GM06990 (cell line): Measurements from ENCODE around the gene POLE.

Experiments used
- DNase-seq: peaks from one replicate; pipeline ENCODE4 v3.0.0-alpha.2; 2011; ENCODE audit not compliant: insufficient read length; ENCODE audit errors: extremely low read depth
- H3K27me3 ChIP-seq: replicated peaks from 2 replicates; pipeline ENCODE4 v1.6.0; 2011; ENCODE audit warnings: low read length; ENCODE audit not compliant: control insufficient read depth, insufficient read depth
- H3K36me3 ChIP-seq: 2 replicates; pipeline ENCODE4 v1.5.1; 2011; ENCODE audit warnings: low read length; ENCODE audit not compliant: control insufficient read depth, insufficient read depth
- H3K4me3 ChIP-seq: replicated peaks from 2 replicates; pipeline ENCODE4 v1.5.1; 2011; ENCODE audit warnings: low read depth, mild to moderate bottlenecking, control low read depth, low read length
- TF ChIP-seq, protein P1 (sequence below): IDR thresholded peaks from 2 replicates; pipeline ENCODE4 v1.5.1; 2011; ENCODE audit warnings: low read length, control low read depth, mild to moderate bottlenecking, inconsistent platforms; ENCODE audit not compliant: insufficient read depth, poor library complexity, severe bottlenecking

POLE gene

DNA sequence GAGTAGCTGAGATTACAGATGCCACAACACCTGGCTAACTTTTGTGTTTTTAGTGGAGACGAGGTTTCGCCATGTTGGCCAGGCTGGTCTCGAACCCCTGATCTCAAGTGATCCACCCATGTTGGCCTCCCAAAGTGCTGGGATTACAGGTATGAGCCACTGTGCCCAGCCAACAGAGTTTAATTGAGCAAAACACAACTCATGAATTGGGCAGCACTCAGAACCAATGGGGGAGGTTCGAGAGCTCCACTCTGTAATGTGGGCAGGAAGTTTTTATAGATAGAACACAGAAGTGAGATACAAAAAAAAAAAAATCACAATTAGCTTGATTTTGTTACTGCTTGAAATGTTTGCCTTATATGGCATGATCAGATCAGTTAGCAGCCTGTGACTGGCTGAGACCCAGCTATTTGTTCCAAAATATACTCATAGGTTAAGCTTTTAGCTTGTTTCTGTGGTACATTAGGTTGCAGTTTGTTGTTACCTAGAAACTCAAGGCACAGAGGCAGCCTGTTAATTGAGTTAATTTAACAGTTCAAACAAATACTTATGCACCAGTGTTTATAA is 69.9 kb downstream of the POLE start:
- DNase-seq = no peak
- TF ChIP-seq, protein P1, sequence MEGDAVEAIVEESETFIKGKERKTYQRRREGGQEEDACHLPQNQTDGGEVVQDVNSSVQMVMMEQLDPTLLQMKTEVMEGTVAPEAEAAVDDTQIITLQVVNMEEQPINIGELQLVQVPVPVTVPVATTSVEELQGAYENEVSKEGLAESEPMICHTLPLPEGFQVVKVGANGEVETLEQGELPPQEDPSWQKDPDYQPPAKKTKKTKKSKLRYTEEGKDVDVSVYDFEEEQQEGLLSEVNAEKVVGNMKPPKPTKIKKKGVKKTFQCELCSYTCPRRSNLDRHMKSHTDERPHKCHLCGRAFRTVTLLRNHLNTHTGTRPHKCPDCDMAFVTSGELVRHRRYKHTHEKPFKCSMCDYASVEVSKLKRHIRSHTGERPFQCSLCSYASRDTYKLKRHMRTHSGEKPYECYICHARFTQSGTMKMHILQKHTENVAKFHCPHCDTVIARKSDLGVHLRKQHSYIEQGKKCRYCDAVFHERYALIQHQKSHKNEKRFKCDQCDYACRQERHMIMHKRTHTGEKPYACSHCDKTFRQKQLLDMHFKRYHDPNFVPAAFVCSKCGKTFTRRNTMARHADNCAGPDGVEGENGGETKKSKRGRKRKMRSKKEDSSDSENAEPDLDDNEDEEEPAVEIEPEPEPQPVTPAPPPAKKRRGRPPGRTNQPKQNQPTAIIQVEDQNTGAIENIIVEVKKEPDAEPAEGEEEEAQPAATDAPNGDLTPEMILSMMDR = no peak
- no peaks in the 10 kb centered on the region for H3K27me3 ChIP-seq
- H3K36me3 ChIP-seq = no peaks in the 10 kb centered on the region
- no peak overlapping the region for H3K4me3 ChIP-seq

DNA sequence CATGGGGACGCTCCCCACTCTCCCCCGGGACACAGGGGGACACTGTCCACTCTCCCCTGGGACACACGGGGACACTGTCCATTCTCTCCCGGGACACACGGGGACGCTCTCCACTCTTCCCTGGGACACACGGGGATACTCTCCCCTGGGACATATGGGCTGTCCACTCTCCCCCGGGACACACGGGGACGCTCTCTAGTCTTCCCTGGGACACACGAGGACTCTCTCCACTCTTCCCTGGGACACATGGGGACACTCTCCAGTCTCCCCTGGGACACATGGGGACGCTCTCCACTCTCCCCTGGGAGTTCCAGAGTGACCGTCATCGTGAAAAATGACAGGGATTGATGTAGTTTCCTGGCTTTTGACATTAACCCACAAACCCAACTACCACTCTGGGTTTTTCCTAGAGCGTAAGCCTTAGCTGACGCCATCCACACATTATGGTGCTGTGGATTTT is 71.5 kb downstream of the POLE start:
- H3K27me3 ChIP-seq = no peaks in the 10 kb centered on the region
- TF ChIP-seq, protein P1 = no peak
- H3K36me3 ChIP-seq = no peaks in the 10 kb centered on the region
- H3K4me3 ChIP-seq = no peak overlapping the region
- no peak for DNase-seq

DNA sequence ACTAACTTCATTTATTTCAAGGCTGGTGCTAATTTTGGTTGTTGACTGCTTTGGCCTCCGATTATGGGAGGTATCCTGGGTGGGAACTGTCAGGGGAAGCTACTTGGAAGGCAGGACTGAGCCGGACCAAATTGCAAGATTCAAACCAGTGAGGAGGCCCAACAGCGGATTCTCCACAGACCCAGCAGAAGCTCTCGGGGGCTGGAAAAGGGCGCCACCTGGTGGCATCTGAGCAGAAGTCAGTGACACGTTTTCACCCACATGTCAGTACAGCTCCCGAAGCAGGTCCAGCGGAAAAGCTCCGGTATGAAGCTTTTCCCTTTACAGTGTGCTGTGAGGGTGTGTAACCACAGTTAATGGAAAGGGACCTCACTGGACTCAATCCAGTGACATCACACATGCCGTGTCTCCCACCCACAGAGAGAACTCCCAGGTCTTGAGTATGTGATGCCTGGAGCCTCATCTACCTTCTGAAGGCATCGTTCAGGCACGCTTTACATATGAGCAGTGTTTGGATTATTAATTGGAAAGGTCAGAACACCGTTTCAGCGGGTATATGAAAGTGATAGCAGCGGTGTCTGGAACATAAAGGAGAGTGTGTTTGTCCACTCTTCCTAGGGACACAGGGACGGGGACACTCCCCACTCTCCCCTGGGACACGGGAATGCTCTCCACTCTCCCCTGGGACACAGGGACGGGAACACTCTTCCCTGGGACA is 72.1 kb downstream of the POLE start:
- Histone ChIP-seq H3K4me3 (no peak overlapping the region), H3K27me3 (no peaks in the 10 kb centered on the region; the same call in 1 of the 2 replicates), H3K36me3 (no peaks in the 10 kb centered on the region)
- TF ChIP-seq, protein P1 = peak; percentile 89
- no peak for DNase-seq

DNA sequence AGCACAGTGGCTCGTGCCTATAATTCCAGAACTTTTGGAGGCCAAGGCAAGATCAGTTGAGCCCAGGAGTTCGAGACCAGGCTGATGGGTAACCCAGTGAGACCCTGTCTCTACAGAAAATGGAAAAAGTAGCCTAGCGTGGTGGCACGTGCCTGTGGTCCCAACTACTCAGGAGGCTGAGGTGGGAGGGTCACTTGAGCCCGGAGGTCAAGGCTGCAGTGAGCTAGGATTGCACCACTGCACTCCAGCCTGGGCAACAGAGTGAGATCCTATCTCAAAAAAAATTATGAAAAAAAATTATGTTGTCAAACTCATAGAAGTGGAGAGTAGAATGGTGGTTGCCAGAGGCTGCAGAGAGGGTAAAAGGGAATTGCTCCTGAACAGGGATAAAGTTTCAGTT is 73.1 kb downstream of the POLE start:
- TF ChIP-seq, protein P1 = no peak
- no peak for DNase-seq
- Histone ChIP-seq H3K27me3 (no peaks in the 10 kb centered on the region; the same call in 1 of the 2 replicates), H3K4me3 (no peak overlapping the region), H3K36me3 (no peaks in the 10 kb centered on the region)

DNA sequence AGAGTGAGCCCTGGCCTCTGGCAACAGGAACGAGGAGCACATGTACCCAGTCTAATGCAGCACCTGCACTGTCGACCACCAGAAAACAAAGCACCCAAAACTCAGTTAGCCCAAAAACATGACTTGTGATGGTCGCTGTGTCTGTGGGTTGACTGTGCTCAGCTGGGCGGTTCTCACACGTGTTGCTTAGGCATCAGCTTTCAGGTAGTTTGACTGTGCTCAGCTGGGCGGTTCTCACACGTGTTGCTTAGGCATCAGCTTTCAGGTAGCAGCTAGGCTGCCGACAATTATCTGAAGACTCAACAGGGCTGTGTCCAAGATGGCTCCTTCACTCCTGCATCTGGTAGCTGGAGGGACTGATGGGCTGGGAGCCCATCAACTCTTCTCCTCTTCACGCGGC is 75.5 kb downstream of the POLE start:
- TF ChIP-seq, protein P1 = no peak
- no peaks in the 10 kb centered on the region; the same call in 1 of the 2 replicates for H3K27me3 ChIP-seq

More for the DNA sequence above, 75.5 kb downstream of the POLE start:
- H3K36me3 ChIP-seq = no peaks in the 10 kb centered on the region
- DNase-seq = no peak
- no peak overlapping the region for H3K4me3 ChIP-seq
